ENCODE data around the gene GPC1. TPM values are rescaled to one million over a fixed set of nuclear protein-coding genes. Genes with fewer than 3 reads are reported as not detected.

Gene GPC1
- total RNA-seq, 3 donors from 2014 or later: 12.4 to 29.2 (median 15.4) TPM

DNA sequence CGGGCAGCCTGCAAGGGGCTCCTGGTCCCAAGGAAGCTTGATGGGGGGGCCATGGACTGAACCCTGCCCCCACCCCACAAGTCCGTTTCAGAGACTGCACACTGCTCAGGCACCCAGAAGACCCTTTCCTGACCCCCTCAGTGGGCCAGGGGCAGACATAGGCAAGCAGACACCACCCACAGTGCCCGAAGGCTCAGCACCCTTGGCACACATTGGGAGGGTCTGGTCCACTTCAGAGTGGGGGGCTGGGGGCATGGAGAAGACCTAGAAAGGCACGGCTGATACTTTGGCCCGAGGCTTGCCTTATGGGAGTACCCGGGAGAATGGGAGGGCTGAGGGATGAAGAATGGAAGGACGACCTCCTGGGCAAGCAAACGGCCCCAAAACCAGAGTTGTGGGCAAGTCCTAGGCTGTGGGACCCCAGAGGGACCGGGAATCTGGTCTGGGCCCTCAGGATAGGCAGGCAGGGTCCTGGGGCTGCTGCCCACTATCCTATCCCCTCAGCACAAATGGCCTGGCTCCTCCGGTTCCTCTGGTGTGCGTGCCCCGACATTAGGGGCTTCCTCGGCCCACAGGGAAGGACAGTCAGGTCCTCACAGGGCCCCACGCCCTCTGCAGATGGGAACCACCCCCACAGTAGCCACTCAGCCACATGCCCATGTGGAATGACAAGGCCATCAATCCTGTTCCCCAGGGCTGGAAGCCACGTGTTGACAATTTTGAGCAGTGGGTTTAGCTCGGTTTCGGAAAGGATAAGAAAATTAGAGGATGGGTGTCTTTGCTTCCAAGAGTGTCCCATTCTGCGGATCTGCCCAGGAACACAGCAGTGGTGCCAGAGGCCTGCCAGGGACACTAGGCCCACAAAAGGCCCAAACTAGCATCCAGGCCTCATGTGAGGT lies 15.0 kb upstream of the GPC1 start:
- no peak for ATAC-seq

DNA sequence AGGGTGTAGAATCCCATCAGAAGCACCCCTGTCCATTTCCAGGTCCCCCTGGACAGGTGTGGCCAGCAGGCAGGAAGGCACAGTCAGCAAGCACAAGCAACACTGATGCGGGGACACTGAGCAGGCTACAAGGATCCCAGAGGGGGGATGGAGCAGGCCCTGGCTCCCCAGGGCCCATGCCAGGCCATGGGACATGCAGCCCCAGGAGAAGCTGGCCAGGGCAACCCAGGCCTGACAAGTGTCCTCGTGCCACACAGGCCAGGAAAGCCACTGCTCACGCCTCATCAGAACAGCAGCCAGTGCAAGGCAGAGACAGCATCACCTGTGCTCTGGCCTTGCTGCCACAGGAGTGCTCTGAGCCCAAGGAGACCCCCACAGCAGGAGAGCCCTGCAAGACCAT lies 14.1 kb upstream of the GPC1 start:
- H3K4me1 ChIP-seq (ENCODE audit: low read depth): no peaks in the 10 kb centered on the region
- TF ChIP-seq, protein P1, sequence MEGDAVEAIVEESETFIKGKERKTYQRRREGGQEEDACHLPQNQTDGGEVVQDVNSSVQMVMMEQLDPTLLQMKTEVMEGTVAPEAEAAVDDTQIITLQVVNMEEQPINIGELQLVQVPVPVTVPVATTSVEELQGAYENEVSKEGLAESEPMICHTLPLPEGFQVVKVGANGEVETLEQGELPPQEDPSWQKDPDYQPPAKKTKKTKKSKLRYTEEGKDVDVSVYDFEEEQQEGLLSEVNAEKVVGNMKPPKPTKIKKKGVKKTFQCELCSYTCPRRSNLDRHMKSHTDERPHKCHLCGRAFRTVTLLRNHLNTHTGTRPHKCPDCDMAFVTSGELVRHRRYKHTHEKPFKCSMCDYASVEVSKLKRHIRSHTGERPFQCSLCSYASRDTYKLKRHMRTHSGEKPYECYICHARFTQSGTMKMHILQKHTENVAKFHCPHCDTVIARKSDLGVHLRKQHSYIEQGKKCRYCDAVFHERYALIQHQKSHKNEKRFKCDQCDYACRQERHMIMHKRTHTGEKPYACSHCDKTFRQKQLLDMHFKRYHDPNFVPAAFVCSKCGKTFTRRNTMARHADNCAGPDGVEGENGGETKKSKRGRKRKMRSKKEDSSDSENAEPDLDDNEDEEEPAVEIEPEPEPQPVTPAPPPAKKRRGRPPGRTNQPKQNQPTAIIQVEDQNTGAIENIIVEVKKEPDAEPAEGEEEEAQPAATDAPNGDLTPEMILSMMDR (IDR thresholded peaks at IDR 0.05): no peak
- ATAC-seq (no peak), DNase-seq (no peak)
- H3K4me3 ChIP-seq: no peak overlapping the region
- H3K9me3 ChIP-seq: peaks cover 16% of the 10 kb centered on the region
- H3K36me3 ChIP-seq (ENCODE audit: low read depth): no peaks in the 10 kb centered on the region
- intact Hi-C loops (cut with DNase I, micrococcal nuclease): no loop called here

More for the DNA sequence above, 15.0 kb upstream of the GPC1 start:
- intact Hi-C loops (cut with DNase I, micrococcal nuclease): no loop called here
- TF ChIP-seq, protein P1 (IDR thresholded peaks at IDR 0.05): no peak
- H3K36me3 ChIP-seq (ENCODE audit: low read depth): no peaks in the 10 kb centered on the region
- no peaks in the 10 kb centered on the region for H3K4me1 ChIP-seq (ENCODE audit: low read depth)
- DNase-seq: peak in 1 of 3 donors; percentile 29
- peaks cover 16% of the 10 kb centered on the region for H3K9me3 ChIP-seq
- no peak overlapping the region for H3K4me3 ChIP-seq

DNA sequence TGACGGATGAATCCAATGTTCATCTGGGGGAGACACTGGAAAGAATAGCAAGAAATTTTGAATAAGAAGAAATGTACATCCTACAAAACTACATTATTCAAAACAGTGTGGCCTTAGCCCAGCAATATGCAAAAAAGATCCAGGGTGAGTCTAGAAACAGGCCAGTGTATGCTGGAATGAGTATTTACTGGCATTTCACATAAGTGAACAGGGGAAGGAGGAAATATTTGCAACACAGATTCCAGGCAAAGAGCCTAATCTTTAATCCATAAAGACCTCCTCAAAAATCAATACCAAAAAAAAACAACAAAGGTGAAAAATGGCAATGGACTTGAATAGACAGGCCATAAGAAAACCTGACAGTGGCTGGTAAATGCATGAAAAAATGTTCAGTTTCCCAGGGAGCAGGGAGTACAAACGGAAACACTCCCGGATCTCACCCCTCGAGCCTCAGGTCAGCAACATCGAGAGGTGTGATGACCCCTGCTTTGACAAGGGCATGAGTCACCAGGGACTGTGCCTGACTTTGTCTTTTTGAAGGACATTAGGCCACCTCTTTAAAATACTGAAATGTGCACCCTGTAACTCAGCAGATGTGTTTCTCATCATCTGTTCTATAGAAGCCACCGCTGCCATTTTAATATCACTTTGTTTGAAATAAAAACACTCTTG lies 12.7 kb upstream of the GPC1 start:
- TF ChIP-seq, protein P1 (IDR thresholded peaks at IDR 0.05): no peak
- Histone ChIP-seq H3K9me3 (peaks cover 16% of the 10 kb centered on the region), H3K4me3 (no peak overlapping the region), H3K36me3 (ENCODE audit: low read depth) (no peaks in the 10 kb centered on the region), H3K4me1 (ENCODE audit: low read depth) (no peaks in the 10 kb centered on the region)
- ATAC-seq (no peak), DNase-seq (no peak)
- intact Hi-C loops (cut with DNase I, micrococcal nuclease): no loop called here

DNA sequence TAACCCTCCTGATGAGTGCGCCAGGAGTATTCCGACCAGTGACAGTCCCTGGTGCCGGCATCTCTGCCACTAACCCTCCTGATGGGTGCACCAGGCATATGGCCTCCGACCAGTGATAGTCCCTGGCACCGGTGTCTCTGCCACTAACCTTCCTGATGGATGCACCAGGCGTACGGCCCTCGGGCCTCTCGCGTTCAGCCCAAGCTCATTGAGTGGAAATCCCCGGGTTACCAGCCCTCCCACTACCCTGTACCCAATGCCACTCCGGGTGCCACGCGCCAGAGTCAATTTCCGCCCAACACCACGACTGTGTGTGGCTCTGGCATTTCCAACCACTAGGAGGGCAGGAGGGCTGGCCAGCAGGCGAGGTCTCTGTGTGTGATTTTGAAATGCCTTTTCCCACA lies 11.7 kb upstream of the GPC1 start:
- no peaks in the 10 kb centered on the region for H3K4me1 ChIP-seq (ENCODE audit: low read depth)
- intact Hi-C loops (cut with DNase I, micrococcal nuclease): no loop called here
- peaks cover 15% of the 10 kb centered on the region for H3K9me3 ChIP-seq
- ATAC-seq: no peak
- TF ChIP-seq, protein P1 (IDR thresholded peaks at IDR 0.05): no peak
- peak in 1 of 3 donors; percentile 28 for DNase-seq
- H3K4me3 ChIP-seq: no peak overlapping the region
- no peaks in the 10 kb centered on the region for H3K36me3 ChIP-seq (ENCODE audit: low read depth)

DNA sequence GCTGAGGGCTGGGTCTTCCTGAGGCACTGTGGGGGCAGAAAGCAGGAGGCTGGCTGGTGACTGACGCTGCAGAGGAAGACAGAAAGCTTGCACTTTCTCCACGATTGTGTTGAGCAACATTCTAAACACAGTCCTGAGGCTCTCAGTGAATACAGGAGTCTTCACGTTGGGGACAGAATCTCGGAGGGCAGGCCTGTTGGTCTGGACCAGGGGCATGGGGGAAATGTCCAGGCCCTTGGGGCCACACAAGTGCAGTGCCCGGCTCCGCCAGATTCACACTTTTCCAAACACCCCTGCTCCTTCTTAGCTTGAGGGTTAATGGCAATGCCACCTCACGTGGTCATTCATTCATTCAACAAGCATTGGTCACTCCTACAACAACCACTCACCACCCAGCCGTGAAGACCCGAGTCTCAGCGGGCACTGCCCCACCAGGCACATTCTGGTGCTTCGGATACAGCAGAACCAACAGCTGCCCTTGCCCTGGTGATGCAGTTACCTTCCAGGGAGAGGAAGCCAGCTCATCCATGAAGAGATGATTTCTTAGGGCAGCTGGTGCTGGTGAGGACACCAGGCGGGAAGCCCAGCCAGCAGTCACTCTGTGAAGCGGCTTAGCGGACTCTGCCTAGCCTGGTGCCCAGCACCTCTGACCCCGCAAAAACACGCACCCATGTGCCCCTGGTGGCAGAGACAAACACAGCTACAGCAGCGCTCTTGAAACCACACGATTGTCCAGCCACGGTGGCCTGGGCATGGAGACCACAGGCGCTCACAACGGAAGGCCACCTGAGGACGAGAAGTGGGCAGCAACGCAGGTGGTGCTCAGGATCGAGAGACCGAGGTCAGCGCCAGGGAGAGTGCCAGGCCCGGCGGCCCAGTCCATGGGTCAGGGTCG lies 10.9 kb upstream of the GPC1 start:
- ATAC-seq (no peak), DNase-seq (no peak)
- peaks cover 11% of the 10 kb centered on the region for H3K9me3 ChIP-seq
- no peaks in the 10 kb centered on the region for H3K36me3 ChIP-seq (ENCODE audit: low read depth)
- TF ChIP-seq, protein P1 (IDR thresholded peaks at IDR 0.05): no peak
- intact Hi-C loops (cut with DNase I, micrococcal nuclease): no loop called here
- H3K4me1 ChIP-seq (ENCODE audit: low read depth): no peaks in the 10 kb centered on the region
- no peak overlapping the region for H3K4me3 ChIP-seq

Data from mucosa of descending colon (tissue), 3 donors.